Measurements from ENCODE around the gene ZNF740.

ZNF740 gene

GRCh38 chr12:53232646-53233461 lies 52.3 kb downstream of the ZNF740 start:
- H3K9ac ChIP-seq (ENCODE audit: low read length): peak overlapping the region; percentile 9; the same call in 1 of the 2 replicates

GRCh38 chr12:53233671-53234121 lies 53.2 kb downstream of the ZNF740 start:
- no peaks in the 10 kb centered on the region for H3K9me3 ChIP-seq (ENCODE audit: low read length)
- no peaks in the 10 kb centered on the region for H3K9me2 ChIP-seq (ENCODE audit: low read depth, low read length)
- H3F3A ChIP-seq (ENCODE audit: insufficient read depth, low read length): no peaks in the 10 kb centered on the region
- no peaks in the 10 kb centered on the region for H3K36me3 ChIP-seq (ENCODE audit: insufficient read depth, low read length)
- H3K79me2 ChIP-seq (ENCODE audit: insufficient read depth, low read length): no peaks in the 10 kb centered on the region
- H3K4me3 ChIP-seq (ENCODE audit: low read depth, low read length, poor library complexity, severe bottlenecking): no peak overlapping the region
- peaks cover 6% of the 10 kb centered on the region for H3K4me1 ChIP-seq (ENCODE audit: insufficient read depth, low read length, severe bottlenecking)
- peaks cover 3% of the 10 kb centered on the region; the same call in 1 of the 2 replicates for H3K27me3 ChIP-seq (ENCODE audit: insufficient read depth, low read length)
- H3K9ac ChIP-seq (ENCODE audit: low read length): no peak overlapping the region
- no peak overlapping the region for H2AFZ ChIP-seq (ENCODE audit: low read length)
- no peak overlapping the region for H3K27ac ChIP-seq (ENCODE audit: low read depth, low read length, poor library complexity, severe bottlenecking)
- H4K20me1 ChIP-seq (ENCODE audit: insufficient read depth, low read length): no peaks in the 10 kb centered on the region
- H3K4me2 ChIP-seq (ENCODE audit: low read length): no peak overlapping the region
- TF ChIP-seq CTCF (IDR thresholded peaks at IDR 0.05; ENCODE audit: low read length) (no peak), EZH2 (IDR thresholded peaks at IDR 0.05; ENCODE audit: borderline replicate concordance, low read length) (no peak)

More at GRCh38 chr12:53232646-53233461, 52.3 kb downstream of the ZNF740 start:
- Histone ChIP-seq H3K36me3 (ENCODE audit: insufficient read depth, low read length) (no peaks in the 10 kb centered on the region), H3K27me3 (ENCODE audit: insufficient read depth, low read length) (peaks cover 3% of the 10 kb centered on the region; the same call in 1 of the 2 replicates), H3K9me2 (ENCODE audit: low read depth, low read length) (no peaks in the 10 kb centered on the region), H2AFZ (ENCODE audit: low read length) (no peak overlapping the region), H3K4me3 (ENCODE audit: low read depth, low read length, poor library complexity, severe bottlenecking) (peak overlapping the region; percentile 52), H4K20me1 (ENCODE audit: insufficient read depth, low read length) (no peaks in the 10 kb centered on the region), H3K4me2 (ENCODE audit: low read length) (peak overlapping the region; percentile 67), H3K9me3 (ENCODE audit: low read length) (no peaks in the 10 kb centered on the region), H3K79me2 (ENCODE audit: insufficient read depth, low read length) (no peaks in the 10 kb centered on the region), H3K4me1 (ENCODE audit: insufficient read depth, low read length, severe bottlenecking) (peaks cover 6% of the 10 kb centered on the region), H3F3A (ENCODE audit: insufficient read depth, low read length) (no peaks in the 10 kb centered on the region), H3K27ac (ENCODE audit: low read depth, low read length, poor library complexity, severe bottlenecking) (no peak overlapping the region)
- TF ChIP-seq EZH2 (IDR thresholded peaks at IDR 0.05; ENCODE audit: borderline replicate concordance, low read length) (no peak), CTCF (IDR thresholded peaks at IDR 0.05; ENCODE audit: low read length) (no peak)

- peaks cover 3% of the 10 kb centered on the region; the same call in 1 of the 2 replicates for H3K27me3 ChIP-seq (ENCODE audit: insufficient read depth, low read length)
- no peak overlapping the region for H3K4me3 ChIP-seq (ENCODE audit: low read depth, low read length, poor library complexity, severe bottlenecking)
- no peaks in the 10 kb centered on the region for H3K9me2 ChIP-seq (ENCODE audit: low read depth, low read length)
- H3F3A ChIP-seq (ENCODE audit: insufficient read depth, low read length): no peaks in the 10 kb centered on the region
- H3K79me2 ChIP-seq (ENCODE audit: insufficient read depth, low read length): no peaks in the 10 kb centered on the region
- H3K4me1 ChIP-seq (ENCODE audit: insufficient read depth, low read length, severe bottlenecking): peaks cover 6% of the 10 kb centered on the region
- H3K36me3 ChIP-seq (ENCODE audit: insufficient read depth, low read length): no peaks in the 10 kb centered on the region
- no peaks in the 10 kb centered on the region for H4K20me1 ChIP-seq (ENCODE audit: insufficient read depth, low read length)
- no peak overlapping the region for H3K27ac ChIP-seq (ENCODE audit: low read depth, low read length, poor library complexity, severe bottlenecking)
- TF ChIP-seq CTCF (IDR thresholded peaks at IDR 0.05; ENCODE audit: low read length) (no peak), EZH2 (IDR thresholded peaks at IDR 0.05; ENCODE audit: borderline replicate concordance, low read length) (no peak)
- H2AFZ ChIP-seq (ENCODE audit: low read length): no peak overlapping the region
- no peak overlapping the region for H3K4me2 ChIP-seq (ENCODE audit: low read length)
- H3K9ac ChIP-seq (ENCODE audit: low read length): no peak overlapping the region
- H3K9me3 ChIP-seq (ENCODE audit: low read length): no peaks in the 10 kb centered on the region
Measured at GRCh38 chr12:53234271-53234914, 53.9 kb downstream of the ZNF740 start.
